K562 (cell line): ENCODE measurements around the gene GALNT12. TPM values are rescaled to one million over a fixed set of nuclear protein-coding genes. Genes with fewer than 3 reads are reported as not detected.
A peak's percentile ranks its signal among the peaks of the same experiment; 100 is the strongest.

Source experiments
- E4F1 ChIP-seq: fragments of 250-450 bp; sonication (Bioruptor Pico); IDR thresholded peaks from 2 replicates; pipeline ENCODE4 v1.5.0; 2021; ENCODE audit warnings: mild to moderate bottlenecking, borderline replicate concordance
- MAX ChIP-seq: sonication (generic); formaldehyde crosslinking; IDR thresholded peaks from 2 replicates; pipeline ENCODE4 v1.9.0; 2022; ENCODE audit warnings: mild to moderate bottlenecking, missing genetic modification reagents
- MLLT1 ChIP-seq, 2 experiments: fragments of 450-650 bp; IDR thresholded peaks; 2 replicates each; pipeline ENCODE4 v1.6.1; 2016
- MNT ChIP-seq, 2 experiments: fragments of 450-650 bp; conservative IDR thresholded peaks; 2 replicates each; pipeline ENCODE4 v1.6.1; 2017; ENCODE audit warnings: mild to moderate bottlenecking in 2 of 2, moderate library complexity in 2 of 2
- REST ChIP-seq, 2 experiments: fragments of 450-650 bp; formaldehyde crosslinking in 1 of 2; IDR thresholded peaks; 2 replicates each; pipeline versions ENCODE4 v1.4.0 to v1.6.1; 2014 to 2020; ENCODE audit warnings: mild to moderate bottlenecking in 2 of 2, borderline replicate concordance in 1 of 2, low read depth in 1 of 2
- SP2 ChIP-seq: IDR thresholded peaks from 2 replicates; pipeline ENCODE4 v1.6.1; 2011; ENCODE audit warnings: mild to moderate bottlenecking, low read depth, low read length, moderate library complexity; ENCODE audit not compliant: poor library complexity, severe bottlenecking; ENCODE audit errors: extremely low read depth
- ZNF121 ChIP-seq: sonication (generic); formaldehyde crosslinking; conservative IDR thresholded peaks from 2 replicates; pipeline ENCODE4 v1.8.0; 2022; ENCODE audit warnings: missing genetic modification reagents
- ZNF274 ChIP-seq: IDR thresholded peaks from 2 replicates; pipeline ENCODE4 v1.6.1; 2011; ENCODE audit warnings: low read depth, mild to moderate bottlenecking, low read length, moderate library complexity, borderline replicate concordance
- ZNF57 ChIP-seq: fragments of 450-650 bp; formaldehyde crosslinking; IDR thresholded peaks from 2 replicates; pipeline ENCODE4 v1.4.0; 2020; ENCODE audit warnings: mild to moderate bottlenecking, moderate library complexity
- polyA plus RNA-seq, 8 experiments: library from polyadenylated mRNA; depleted of rRNA in 4 of 8; stranded (reverse) in 5 of 8; unstranded in 3 of 8; fragments of >200 nt; fragmentation: Nextera tagmentation in 2 of 8; fragmentation: Illumina TruSeq in 1 of 8; extraction: Ambion mirVana in 2 of 8; extraction: Trizol in 1 of 8; gene quantifications; 2 replicates each; pipeline versions ENCODE4 v1.2.1 to v1.2.3, GENCODE V29; 2011 to 2014; ENCODE audit warnings: inconsistent platforms in 1 of 8, missing spikeins in 1 of 8
- total RNA-seq, 7 experiments: library from RNA; depleted of rRNA in 6 of 7; stranded (reverse); fragments of >200 nt in 6 of 7; fragmentation: Illumina TruSeq in 2 of 7; extraction: Trizol in 2 of 7; gene quantifications; 2 replicates each; pipeline versions ENCODE4 v1.2.1 to v1.2.3, GENCODE V29; 2011 to 2021; ENCODE audit warnings: low replicate concordance in 1 of 7

The GALNT12 gene
- total and polyA plus RNA-seq, 9 of the 15 experiments (the other 6 are each of a cell fraction or from before 2014, with no cell fraction given) = 29.7 to 82.9 (median 44.2) TPM

- TF ChIP-seq REST (IDR thresholded peaks at IDR 0.05; ENCODE audit: borderline replicate concordance) (peak; percentile 42; the same call in 1 of the 2 replicates), REST (CRISPR knock-in tag; IDR thresholded peaks at IDR 0.05; ENCODE audit: low read depth) (no peak), E4F1 (CRISPR knock-in tag) (no peak), SP2 (no peak), MNT (conservative IDR thresholded peaks at IDR 0.05) (no peak; a peak in 1 of 4 replicates), MLLT1 (IDR thresholded peaks at IDR 0.05) (no peak), ZNF121 (CRISPR knock-in tag) (no peak), ZNF274 (no peak), ZNF57 (CRISPR knock-in tag) (no peak), MAX (CRISPR knock-in tag) (no peak)
Observed at GRCh38 chr9:98867429-98868168, 60.1 kb downstream of the GALNT12 start (continued).
